GM21737 (cell line): Measurements from ENCODE around the gene TMPRSS11E.
A peak's percentile ranks its signal among the peaks of the same experiment; 100 is the strongest.
"Not testable (repeated sequence)": the region's sequence is repeated elsewhere in the genome, so short reads cannot be mapped to it uniquely, and the experiment has no call there.

Source experiments
- ATAC-seq: cut with Tn5 transposase; IDR thresholded peaks from one replicate; pipeline ENCODE4 v1.9.1; 2021; ENCODE audit warnings: mild to moderate bottlenecking, moderate library complexity; ENCODE audit not compliant: unreplicated experiment

The TMPRSS11E gene, protein sequence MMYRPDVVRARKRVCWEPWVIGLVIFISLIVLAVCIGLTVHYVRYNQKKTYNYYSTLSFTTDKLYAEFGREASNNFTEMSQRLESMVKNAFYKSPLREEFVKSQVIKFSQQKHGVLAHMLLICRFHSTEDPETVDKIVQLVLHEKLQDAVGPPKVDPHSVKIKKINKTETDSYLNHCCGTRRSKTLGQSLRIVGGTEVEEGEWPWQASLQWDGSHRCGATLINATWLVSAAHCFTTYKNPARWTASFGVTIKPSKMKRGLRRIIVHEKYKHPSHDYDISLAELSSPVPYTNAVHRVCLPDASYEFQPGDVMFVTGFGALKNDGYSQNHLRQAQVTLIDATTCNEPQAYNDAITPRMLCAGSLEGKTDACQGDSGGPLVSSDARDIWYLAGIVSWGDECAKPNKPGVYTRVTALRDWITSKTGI

GRCh38 chr4:68447201-68447600 lies at the start of gene TMPRSS11E:
TMPRSS11E (plus strand) TSS chr4:68447463; CDS start chr4:68447513, 50 bp downstream.
- ATAC-seq = no peak

DNA sequence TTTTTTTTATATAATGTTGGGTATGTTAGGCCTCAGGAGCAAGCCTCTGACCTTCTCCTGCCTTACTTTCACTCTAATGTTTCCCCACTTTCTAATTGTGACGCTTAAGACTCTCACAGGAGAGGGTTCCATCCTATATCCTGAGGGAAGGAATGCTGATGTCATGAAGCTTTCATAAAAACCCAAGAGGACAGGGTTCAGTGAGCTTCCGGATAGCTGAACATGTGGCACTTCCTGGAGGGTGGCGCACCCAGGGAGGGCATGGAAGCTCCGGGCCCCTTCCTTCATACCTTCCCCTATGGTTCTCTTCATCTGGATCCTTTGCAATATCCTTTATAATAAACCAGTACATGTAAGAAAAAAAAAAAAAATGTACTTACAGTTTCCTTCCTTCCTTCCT lies 48.0 kb upstream of the TMPRSS11E start:
- no peak for ATAC-seq

DNA sequence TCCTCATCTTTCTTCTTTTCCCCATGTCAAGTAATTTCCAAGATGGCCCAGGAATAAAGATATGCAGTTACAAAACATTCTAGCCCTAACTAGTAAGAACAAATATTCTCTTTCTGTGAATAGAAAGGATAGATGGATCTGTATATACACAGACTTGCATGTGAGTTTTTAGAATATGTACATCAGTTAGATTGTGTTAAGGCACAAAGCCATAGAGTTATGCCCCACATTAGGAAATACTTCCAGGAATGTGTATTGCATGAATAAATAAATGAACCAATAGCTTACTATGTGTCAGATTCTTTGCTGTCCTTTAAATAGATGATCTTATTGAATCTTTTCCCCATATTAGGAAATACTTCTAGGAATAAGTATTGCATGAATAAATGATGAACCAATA lies 46.0 kb upstream of the TMPRSS11E start:
- ATAC-seq = no peak

GRCh38 chr4:68404153-68404552 lies 43.1 kb upstream of the TMPRSS11E start:
- ATAC-seq = no peak

DNA sequence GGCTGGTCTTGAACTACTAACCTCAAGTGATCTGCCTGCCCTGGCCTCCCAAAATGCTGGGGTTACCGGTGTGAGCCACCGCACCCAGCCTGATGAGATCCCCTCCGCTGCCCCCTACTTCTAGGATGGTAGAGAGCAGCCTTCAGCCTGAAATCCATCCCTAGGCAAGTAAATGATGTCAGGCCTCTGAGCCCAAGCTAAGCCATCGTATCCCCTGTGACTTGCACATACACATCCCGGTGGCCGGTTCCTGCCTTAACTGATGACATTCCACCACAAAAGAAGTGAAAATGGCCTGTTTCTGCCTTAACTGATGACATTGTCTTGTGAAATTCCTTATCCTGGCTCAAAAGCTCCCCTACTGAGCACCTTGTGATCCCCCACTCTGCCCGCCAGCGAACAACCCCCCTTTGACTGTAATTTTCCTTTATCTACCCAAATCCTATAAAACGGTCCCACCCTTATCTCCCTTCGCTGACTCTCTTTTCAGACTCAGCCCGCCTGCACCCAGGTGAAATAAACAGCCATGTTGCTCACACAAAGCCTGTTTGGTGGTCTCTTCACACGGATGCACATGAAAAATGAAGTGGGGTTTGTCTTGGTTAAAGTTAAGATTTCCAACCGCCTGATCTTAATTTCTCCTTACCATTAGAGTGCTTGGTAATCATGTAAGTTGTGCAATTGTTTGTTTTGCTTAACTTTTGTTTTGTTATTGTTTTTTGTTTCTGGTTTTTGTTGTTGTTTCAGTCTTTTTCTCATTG lies 41.4 kb upstream of the TMPRSS11E start:
- ATAC-seq = not testable (repeated sequence)

- ATAC-seq = no peak
Observed at GRCh38 chr4:68406479-68406859, 40.8 kb upstream of the TMPRSS11E start.

GRCh38 chr4:68407015-68407867 lies 40.0 kb upstream of the TMPRSS11E start:
- ATAC-seq = not testable (repeated sequence)

- no peak for ATAC-seq
Observed at GRCh38 chr4:68407868-68408190, 39.4 kb upstream of the TMPRSS11E start.

- no peak for ATAC-seq
Observed at GRCh38 chr4:68410149-68410548, 37.1 kb upstream of the TMPRSS11E start.

DNA sequence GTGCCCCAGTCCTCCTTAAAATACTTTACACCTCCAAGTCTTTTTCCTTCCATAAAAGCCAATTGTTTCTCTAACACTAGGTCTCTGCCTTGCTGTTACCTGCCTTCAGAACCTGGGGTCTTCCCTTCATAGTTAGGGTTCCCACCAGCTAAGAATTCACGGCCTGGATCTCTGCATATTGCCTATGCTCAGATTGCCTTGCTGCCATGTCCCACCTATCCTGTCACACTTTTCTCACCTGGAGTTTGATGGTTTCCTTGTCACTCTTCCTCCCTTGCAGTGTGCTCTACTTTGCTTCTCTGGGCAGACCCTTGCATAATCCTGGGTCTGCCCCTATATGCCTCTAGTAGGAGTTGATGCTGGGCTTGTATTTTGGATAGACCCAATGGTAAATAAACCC lies 36.6 kb upstream of the TMPRSS11E start:
- no peak for ATAC-seq

DNA sequence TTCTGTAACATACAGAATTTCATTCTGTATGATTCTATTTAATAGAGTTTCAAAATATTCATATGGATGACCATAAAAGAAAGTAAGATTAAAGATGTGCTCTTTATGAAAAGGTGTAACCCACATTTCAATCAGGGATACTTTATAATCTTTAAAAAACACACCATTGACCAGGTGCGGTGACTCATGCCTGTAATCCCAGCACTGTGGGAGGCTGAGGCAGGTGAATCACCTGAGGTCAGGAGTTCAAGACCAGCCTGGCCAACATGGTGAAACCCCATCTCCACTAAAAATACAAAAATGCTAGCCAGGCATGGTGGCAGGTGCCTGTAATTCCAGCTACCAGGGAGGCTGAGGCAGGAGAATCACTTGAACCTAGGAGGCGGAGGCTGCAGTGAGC lies 35.2 kb upstream of the TMPRSS11E start:
- not testable (repeated sequence) for ATAC-seq

GRCh38 chr4:68416591-68416990 lies 30.7 kb upstream of the TMPRSS11E start:
- no peak for ATAC-seq

- no peak for ATAC-seq
Observed at GRCh38 chr4:68426516-68426915, 20.7 kb upstream of the TMPRSS11E start.

GRCh38 chr4:68430337-68430736 lies 16.9 kb upstream of the TMPRSS11E start:
- no peak for ATAC-seq

DNA sequence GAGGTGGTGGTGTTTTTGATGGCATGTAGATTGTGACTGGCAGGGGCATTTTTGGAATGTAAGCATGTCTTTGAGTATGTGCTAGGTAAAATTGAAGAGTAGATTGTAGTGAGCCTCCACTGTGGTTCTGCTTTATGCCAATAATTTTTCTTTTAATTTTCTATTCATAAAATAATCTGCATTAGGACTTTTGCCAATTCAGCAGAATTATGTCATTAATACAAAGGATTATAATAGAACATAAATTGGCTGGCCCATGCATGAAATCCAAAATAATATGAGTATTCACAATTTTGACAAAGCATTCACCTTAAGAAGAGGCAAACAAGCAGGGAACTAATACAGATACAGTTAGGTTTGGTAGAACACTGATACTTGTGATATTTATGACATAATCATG lies 14.9 kb upstream of the TMPRSS11E start:
- ATAC-seq = no peak

GRCh38 chr4:68433582-68433981 lies 13.7 kb upstream of the TMPRSS11E start:
- ATAC-seq = no peak

- no peak for ATAC-seq
Observed at GRCh38 chr4:68434277-68434676, 13.0 kb upstream of the TMPRSS11E start.

DNA sequence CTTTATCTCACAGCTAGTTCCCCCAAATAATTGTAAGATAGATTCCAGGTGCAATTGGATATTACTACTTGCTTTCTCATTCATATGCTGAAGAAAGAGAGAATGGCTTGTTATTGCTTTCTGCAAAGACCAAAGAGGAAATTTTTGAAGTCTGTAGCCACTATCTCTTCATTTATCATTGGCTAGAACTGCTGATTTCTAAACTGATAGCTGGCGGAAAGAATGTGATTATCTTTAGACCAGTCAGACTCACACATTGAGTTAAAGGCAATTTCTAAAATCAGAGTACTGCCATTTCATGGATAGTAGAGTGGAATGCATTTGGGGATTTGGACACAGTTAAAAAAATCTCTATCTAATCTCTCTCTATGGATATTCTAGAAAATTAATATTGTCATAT lies 12.4 kb upstream of the TMPRSS11E start:
- ATAC-seq = no peak

- ATAC-seq = no peak
Observed at GRCh38 chr4:68445111-68445510, 2.2 kb upstream of the TMPRSS11E start.

DNA sequence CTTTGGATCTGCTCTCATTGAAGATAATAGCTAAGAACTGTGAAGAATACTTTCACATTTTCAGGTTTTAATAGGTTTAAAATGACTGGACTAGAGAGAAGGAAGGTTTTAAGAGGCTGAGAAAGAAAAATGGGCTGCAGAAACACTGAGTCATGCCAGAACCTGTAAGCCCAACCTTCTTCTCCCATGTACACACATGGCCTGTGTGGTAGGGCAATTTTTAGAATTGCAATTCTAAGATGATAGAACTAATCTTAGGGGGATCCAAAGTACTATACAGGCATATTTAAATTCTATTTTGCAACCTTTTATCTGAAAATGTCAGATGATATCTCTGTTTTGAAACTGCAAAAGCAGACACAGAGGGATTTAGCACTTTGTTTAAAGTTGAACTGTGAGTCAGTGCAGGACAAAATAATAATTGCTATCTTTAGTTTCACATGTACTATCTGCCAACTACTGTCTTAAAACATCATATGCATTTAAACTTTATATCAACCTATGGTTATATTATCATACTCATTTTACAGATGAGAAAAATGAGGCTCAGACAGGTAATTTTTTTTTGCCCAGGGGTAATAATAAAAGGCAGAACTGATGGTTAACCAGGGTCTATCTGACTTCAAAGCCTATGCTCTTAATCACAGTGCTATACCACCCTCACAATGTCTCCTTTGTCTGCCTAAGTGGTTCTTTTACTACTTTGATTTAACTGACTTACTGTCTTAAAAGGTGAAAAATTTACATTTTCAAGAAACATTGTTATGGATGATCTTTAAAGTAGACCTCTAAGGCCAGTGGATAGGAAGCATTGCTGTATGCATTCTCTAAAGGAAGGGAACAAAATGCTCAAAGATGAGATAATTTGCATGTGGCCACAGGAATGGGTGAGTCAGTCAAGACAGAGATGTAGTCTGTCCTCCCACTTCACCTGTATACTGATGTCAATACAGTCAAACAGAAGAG lies 4.3 kb downstream of the TMPRSS11E start:
- ATAC-seq = peak; percentile 68
